HG03469 (cell line): ENCODE measurements around the gene TECPR2.
"Not testable (repeated sequence)": the region's sequence is repeated elsewhere in the genome, so short reads cannot be mapped to it uniquely, and the experiment has no call there.

Experiments
- ATAC-seq: cut with Tn5 transposase; IDR thresholded peaks from one replicate; pipeline ENCODE4 v1.9.1; 2021; ENCODE audit warnings: mild to moderate bottlenecking, moderate library complexity, moderate number of reproducible peaks; ENCODE audit not compliant: unreplicated experiment

The TECPR2 gene

GRCh38 chr14:102524451-102525218 is 161.9 kb downstream of the TECPR2 start:
- ATAC-seq: peak; percentile 94

- no peak for ATAC-seq
Measured at GRCh38 chr14:102525219-102525928, 162.6 kb downstream of the TECPR2 start.

GRCh38 chr14:102525929-102526497 is 163.3 kb downstream of the TECPR2 start:
- no peak for ATAC-seq

GRCh38 chr14:102528431-102529170 is 165.9 kb downstream of the TECPR2 start:
- ATAC-seq: no peak

- ATAC-seq: no peak
Measured at GRCh38 chr14:102530828-102531478, 168.2 kb downstream of the TECPR2 start.

- ATAC-seq: no peak
Measured at GRCh38 chr14:102532204-102532658, 169.5 kb downstream of the TECPR2 start.

GRCh38 chr14:102537981-102538601 is 175.3 kb downstream of the TECPR2 start:
- no peak for ATAC-seq

- ATAC-seq: no peak
Measured at GRCh38 chr14:102538602-102539543, 176.1 kb downstream of the TECPR2 start.

GRCh38 chr14:102539544-102540314 is 177.0 kb downstream of the TECPR2 start:
- ATAC-seq: no peak

- ATAC-seq: no peak
Measured at GRCh38 chr14:102540315-102541028, 177.7 kb downstream of the TECPR2 start.

GRCh38 chr14:102541029-102541491 is 178.3 kb downstream of the TECPR2 start:
- ATAC-seq: not testable (repeated sequence)

GRCh38 chr14:102541771-102542170 is 179.0 kb downstream of the TECPR2 start:
- ATAC-seq: no peak

GRCh38 chr14:102544046-102544746 is 181.5 kb downstream of the TECPR2 start:
- no peak for ATAC-seq

- ATAC-seq: no peak
Measured at GRCh38 chr14:102544747-102545460, 182.2 kb downstream of the TECPR2 start.

GRCh38 chr14:102545461-102546265 is 182.9 kb downstream of the TECPR2 start:
- no peak for ATAC-seq
